ENCODE measurements around the gene KASH5.

KASH5 gene

GRCh38 chr19:49430678-49431329 lies 42.8 kb downstream of the KASH5 start:
- Histone ChIP-seq H3K79me2 (ENCODE audit: insufficient read depth, low read length) (no peaks in the 10 kb centered on the region), H2AFZ (ENCODE audit: low read length) (peak overlapping the region; percentile 21; the same call in 1 of the 2 replicates), H3K27me3 (ENCODE audit: insufficient read depth, low read length, poor library complexity, severe bottlenecking) (no peaks in the 10 kb centered on the region), H3K9me3 (ENCODE audit: insufficient read depth, low read depth, low read length) (no peaks in the 10 kb centered on the region), H3K4me1 (ENCODE audit: insufficient read depth, low read length, poor library complexity, severe bottlenecking) (peaks cover 9% of the 10 kb centered on the region), H3K9me2 (replicated peaks; ENCODE audit: low read depth, low read length) (no peaks in the 10 kb centered on the region), H3K36me3 (ENCODE audit: insufficient read depth, low read length) (no peaks in the 10 kb centered on the region), H3K4me3 (ENCODE audit: low read length, poor library complexity, severe bottlenecking) (no peak overlapping the region), H3F3A (ENCODE audit: low read depth) (no peaks in the 10 kb centered on the region), H4K20me1 (ENCODE audit: insufficient read depth, low read length, poor library complexity, severe bottlenecking) (no peaks in the 10 kb centered on the region), H3K9ac (ENCODE audit: low read depth, low read length, poor library complexity, severe bottlenecking) (no peak overlapping the region), H3K4me2 (ENCODE audit: low read depth, low read length, poor library complexity, severe bottlenecking) (no peak overlapping the region)
- TF ChIP-seq CTCF (conservative IDR thresholded peaks at IDR 0.05; ENCODE audit: low read length), result peak; percentile 71
- no peak for TF ChIP-seq EZH2phosphoT487 (IDR thresholded peaks at IDR 0.05; ENCODE audit: borderline replicate concordance)

- Histone ChIP-seq H3K4me2 (ENCODE audit: low read depth, low read length, poor library complexity, severe bottlenecking) (no peak overlapping the region), H3K4me1 (ENCODE audit: insufficient read depth, low read length, poor library complexity, severe bottlenecking) (peaks cover 9% of the 10 kb centered on the region), H3K9me2 (replicated peaks; ENCODE audit: low read depth, low read length) (no peaks in the 10 kb centered on the region), H3F3A (ENCODE audit: low read depth) (no peaks in the 10 kb centered on the region), H3K79me2 (ENCODE audit: insufficient read depth, low read length) (no peaks in the 10 kb centered on the region), H3K36me3 (ENCODE audit: insufficient read depth, low read length) (no peaks in the 10 kb centered on the region), H3K9me3 (ENCODE audit: insufficient read depth, low read depth, low read length) (no peaks in the 10 kb centered on the region), H3K9ac (ENCODE audit: low read depth, low read length, poor library complexity, severe bottlenecking) (no peak overlapping the region), H3K4me3 (ENCODE audit: low read length, poor library complexity, severe bottlenecking) (no peak overlapping the region), H4K20me1 (ENCODE audit: insufficient read depth, low read length, poor library complexity, severe bottlenecking) (no peaks in the 10 kb centered on the region), H3K27me3 (ENCODE audit: insufficient read depth, low read length, poor library complexity, severe bottlenecking) (no peaks in the 10 kb centered on the region), H2AFZ (ENCODE audit: low read length) (no peak overlapping the region)
- TF ChIP-seq EZH2phosphoT487 (IDR thresholded peaks at IDR 0.05; ENCODE audit: borderline replicate concordance) (no peak), CTCF (conservative IDR thresholded peaks at IDR 0.05; ENCODE audit: low read length) (no peak)
These were observed 43.3 kb downstream of the KASH5 start for GRCh38 chr19:49431330-49431749.

GRCh38 chr19:49432141-49433073 lies 44.4 kb downstream of the KASH5 start:
- peaks cover 9% of the 10 kb centered on the region for H3K4me1 ChIP-seq (ENCODE audit: insufficient read depth, low read length, poor library complexity, severe bottlenecking)

More at GRCh38 chr19:49432141-49433073, 44.4 kb downstream of the KASH5 start:
- Histone ChIP-seq H3K79me2 (ENCODE audit: insufficient read depth, low read length) (no peaks in the 10 kb centered on the region), H3K36me3 (ENCODE audit: insufficient read depth, low read length) (no peaks in the 10 kb centered on the region), H4K20me1 (ENCODE audit: insufficient read depth, low read length, poor library complexity, severe bottlenecking) (no peaks in the 10 kb centered on the region), H3K27me3 (ENCODE audit: insufficient read depth, low read length, poor library complexity, severe bottlenecking) (no peaks in the 10 kb centered on the region), H3K9ac (ENCODE audit: low read depth, low read length, poor library complexity, severe bottlenecking) (no peak overlapping the region), H3F3A (ENCODE audit: low read depth) (no peaks in the 10 kb centered on the region), H3K4me3 (ENCODE audit: low read length, poor library complexity, severe bottlenecking) (no peak overlapping the region), H3K9me3 (ENCODE audit: insufficient read depth, low read depth, low read length) (no peaks in the 10 kb centered on the region), H2AFZ (ENCODE audit: low read length) (no peak overlapping the region), H3K4me2 (ENCODE audit: low read depth, low read length, poor library complexity, severe bottlenecking) (no peak overlapping the region), H3K9me2 (replicated peaks; ENCODE audit: low read depth, low read length) (no peaks in the 10 kb centered on the region)
- no peak for TF ChIP-seq CTCF (conservative IDR thresholded peaks at IDR 0.05; ENCODE audit: low read length)
- TF ChIP-seq EZH2phosphoT487 (IDR thresholded peaks at IDR 0.05; ENCODE audit: borderline replicate concordance), result no peak

All from Loucy (cell line).